Gastrocnemius medialis (tissue), 4 donors: Measurements from ENCODE around the gene HS6ST2.

Source experiments
- POLR2A ChIP-seq, 2 donors: fragments of 450-650 bp; IDR thresholded peaks; one replicate each; pipeline ENCODE4 v1.6.1; 2017; ENCODE audit warnings: antibody characterized with exemption in 2 of 2, mild to moderate bottlenecking in 2 of 2, moderate library complexity in 2 of 2
- TF ChIP-seq, protein P1 (sequence below), 5 experiments: fragments of 450-650 bp in 3 of 5; fragments of 200-600 bp in 2 of 5; sonication (generic) in 2 of 5; IDR thresholded peaks in 4 of 5; conservative IDR thresholded peaks in 1 of 5; 1 replicate in 4 of 5; 2 replicates in 1 of 5; pipeline ENCODE4 v1.5.1; 2016 to 2019; ENCODE audit warnings: antibody characterized with exemption in 5 of 5, mild to moderate bottlenecking in 3 of 5, moderate library complexity in 3 of 5

DNA sequence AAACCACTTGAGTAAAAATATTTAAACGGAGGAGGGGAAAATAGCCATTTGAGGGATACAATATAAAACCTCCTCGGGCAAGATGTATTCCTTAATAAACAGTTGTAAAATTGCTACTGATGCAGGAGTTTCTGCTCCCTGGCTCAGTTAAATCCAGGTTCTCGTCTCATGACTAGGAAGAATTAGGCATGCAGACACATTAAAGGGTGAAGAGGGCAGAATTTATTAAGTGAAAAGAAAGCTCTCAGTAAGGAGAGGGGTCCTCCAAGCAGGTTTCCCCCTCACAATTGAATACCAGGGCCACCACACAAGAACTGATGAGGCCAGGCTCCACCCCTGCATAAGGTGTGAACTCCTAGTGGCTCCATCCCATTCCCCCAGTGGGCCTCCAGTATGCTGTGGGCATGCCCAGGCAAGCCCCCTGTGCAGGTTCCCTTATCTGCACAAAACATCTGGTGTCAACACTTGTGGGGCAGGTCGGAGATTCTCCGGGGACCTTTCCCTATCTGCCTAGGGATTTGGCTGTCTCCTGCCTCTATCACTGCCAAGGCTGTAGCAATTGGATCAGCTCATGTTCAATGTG is 80.4 kb downstream of the HS6ST2 start:
- no peak for TF ChIP-seq POLR2A (IDR thresholded peaks at IDR 0.05)
- TF ChIP-seq, protein P1, sequence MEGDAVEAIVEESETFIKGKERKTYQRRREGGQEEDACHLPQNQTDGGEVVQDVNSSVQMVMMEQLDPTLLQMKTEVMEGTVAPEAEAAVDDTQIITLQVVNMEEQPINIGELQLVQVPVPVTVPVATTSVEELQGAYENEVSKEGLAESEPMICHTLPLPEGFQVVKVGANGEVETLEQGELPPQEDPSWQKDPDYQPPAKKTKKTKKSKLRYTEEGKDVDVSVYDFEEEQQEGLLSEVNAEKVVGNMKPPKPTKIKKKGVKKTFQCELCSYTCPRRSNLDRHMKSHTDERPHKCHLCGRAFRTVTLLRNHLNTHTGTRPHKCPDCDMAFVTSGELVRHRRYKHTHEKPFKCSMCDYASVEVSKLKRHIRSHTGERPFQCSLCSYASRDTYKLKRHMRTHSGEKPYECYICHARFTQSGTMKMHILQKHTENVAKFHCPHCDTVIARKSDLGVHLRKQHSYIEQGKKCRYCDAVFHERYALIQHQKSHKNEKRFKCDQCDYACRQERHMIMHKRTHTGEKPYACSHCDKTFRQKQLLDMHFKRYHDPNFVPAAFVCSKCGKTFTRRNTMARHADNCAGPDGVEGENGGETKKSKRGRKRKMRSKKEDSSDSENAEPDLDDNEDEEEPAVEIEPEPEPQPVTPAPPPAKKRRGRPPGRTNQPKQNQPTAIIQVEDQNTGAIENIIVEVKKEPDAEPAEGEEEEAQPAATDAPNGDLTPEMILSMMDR (IDR thresholded peaks at IDR 0.05 in 4 of 5, conservative IDR thresholded peaks at IDR 0.05 in 1 of 5), result no peak
